SIG-M5 treated with dmso at 0.1 percent for 504 hours (cell line): ENCODE measurements around the gene GAS2L3.
"Not testable (repeated sequence)": the region's sequence is repeated elsewhere in the genome, so short reads cannot be mapped to it uniquely, and the experiment has no call there.

Experiments used
- DNase-seq: peaks from one replicate; lab custom pipeline; 2025; ENCODE audit not compliant: unreplicated experiment; lab: John Stamatoyannopoulos, UW

GAS2L3 gene

GRCh38 chr12:100573292-100574186 lies at the start of gene GAS2L3:
Gene GAS2L3, plus strand, starts transcription at chr12:100573684. Its CDS starts 21,221 bp downstream, at chr12:100594905.
- peak; percentile 24 for DNase-seq

GRCh38 chr12:100528034-100528433 lies 45.5 kb upstream of the GAS2L3 start:
- DNase-seq, result no peak

- DNase-seq, result no peak
Measured at GRCh38 chr12:100528471-100529127, 44.9 kb upstream of the GAS2L3 start.

GRCh38 chr12:100529756-100530350 lies 43.6 kb upstream of the GAS2L3 start:
- no peak for DNase-seq

- DNase-seq, result no peak
Measured at GRCh38 chr12:100533376-100533775, 40.1 kb upstream of the GAS2L3 start.

- no peak for DNase-seq
Measured at GRCh38 chr12:100534625-100535227, 38.8 kb upstream of the GAS2L3 start.

GRCh38 chr12:100539202-100539601 lies 34.3 kb upstream of the GAS2L3 start:
- peak; percentile 17 for DNase-seq

GRCh38 chr12:100544165-100544564 lies 29.3 kb upstream of the GAS2L3 start:
- no peak for DNase-seq

- no peak for DNase-seq
Measured at GRCh38 chr12:100545092-100545491, 28.4 kb upstream of the GAS2L3 start.

GRCh38 chr12:100553936-100554335 lies 19.5 kb upstream of the GAS2L3 start:
- no peak for DNase-seq

GRCh38 chr12:100554608-100555077 lies 18.8 kb upstream of the GAS2L3 start:
- peak; percentile 63 for DNase-seq

- DNase-seq, result no peak
Measured at GRCh38 chr12:100555722-100556121, 17.8 kb upstream of the GAS2L3 start.

GRCh38 chr12:100557357-100557756 lies 16.1 kb upstream of the GAS2L3 start:
- no peak for DNase-seq

GRCh38 chr12:100559261-100559660 lies 14.2 kb upstream of the GAS2L3 start:
- not testable (repeated sequence) for DNase-seq

- no peak for DNase-seq
Measured at GRCh38 chr12:100564090-100564489, 9.4 kb upstream of the GAS2L3 start.

GRCh38 chr12:100564905-100565467 lies 8.5 kb upstream of the GAS2L3 start:
- DNase-seq, result no peak

GRCh38 chr12:100565987-100566545 lies 7.4 kb upstream of the GAS2L3 start:
- no peak for DNase-seq

- DNase-seq, result peak; percentile 29
Measured at GRCh38 chr12:100566887-100567637, 6.4 kb upstream of the GAS2L3 start.

- DNase-seq, result no peak
Measured at GRCh38 chr12:100567945-100568344, 5.5 kb upstream of the GAS2L3 start.

GRCh38 chr12:100572184-100572583 lies 1.3 kb upstream of the GAS2L3 start:
- DNase-seq, result no peak
